Esophagus muscularis mucosa (tissue), 3 donors: ENCODE results near the gene RYR1.

ENCODE experiments used
- CTCF ChIP-seq, 3 experiments: fragments of 200-600 bp in 2 of 3; fragments of 450-650 bp in 1 of 3; sonication (generic) in 2 of 3; IDR thresholded peaks; one replicate each; pipeline ENCODE4 v1.5.1; 2017 to 2019; ENCODE audit warnings: antibody characterized with exemption in 3 of 3, mild to moderate bottlenecking in 2 of 3, moderate library complexity in 1 of 3
- POLR2A ChIP-seq: fragments of 450-650 bp; IDR thresholded peaks from one replicate; pipeline ENCODE4 v1.6.1; 2017; ENCODE audit warnings: antibody characterized with exemption, moderate library complexity, mild to moderate bottlenecking, low read depth
- POLR2AphosphoS5 ChIP-seq, 2 donors: sonication (generic); formaldehyde crosslinking; IDR thresholded peaks; one replicate each; pipeline ENCODE4 v1.6.1; 2017; ENCODE audit warnings: antibody characterized with exemption in 2 of 2

- TF ChIP-seq POLR2AphosphoS5 (IDR thresholded peaks at IDR 0.05) (no peak), CTCF (IDR thresholded peaks at IDR 0.05) (no peak), POLR2A (no peak)
Observed at GRCh38 chr19:38453596-38453995, 20.1 kb downstream of the RYR1 start.
